MM.1S (cell line): ENCODE measurements around the gene WDPCP.

Experiments
- DNase-seq: peaks from one replicate; pipeline ENCODE4 v3.0.0-alpha.2; 2015
- H2AFZ ChIP-seq: fragments of 300-600 bp; sonication (generic); 2 replicates; pipeline ENCODE4 v1.6.0; 2016; ENCODE audit warnings: antibody characterized with exemption, low read length
- H3F3A ChIP-seq: fragments of 300-600 bp; sonication (generic); 2 replicates; pipeline ENCODE4 v1.6.1; 2016; ENCODE audit warnings: mild to moderate bottlenecking, antibody characterized with exemption, low read length, moderate library complexity, mixed read lengths; ENCODE audit not compliant: insufficient read depth
- H3K27ac ChIP-seq: fragments of 300-600 bp; sonication (generic); 2 replicates; pipeline ENCODE4 v1.5.1; 2016; ENCODE audit warnings: mild to moderate bottlenecking, low read length
- H3K27me3 ChIP-seq: fragments of 300-600 bp; sonication (generic); replicated peaks from 2 replicates; pipeline ENCODE4 v1.6.0; 2016; ENCODE audit warnings: low read length; ENCODE audit not compliant: insufficient read depth
- H3K36me3 ChIP-seq: fragments of 300-600 bp; sonication (generic); replicated peaks from 2 replicates; pipeline ENCODE4 v1.6.1; 2016; ENCODE audit warnings: mild to moderate bottlenecking, low read length, mixed read lengths; ENCODE audit not compliant: insufficient read depth
- H3K4me1 ChIP-seq: fragments of 300-600 bp; sonication (generic); 2 replicates; pipeline ENCODE4 v1.6.1; 2016; ENCODE audit warnings: low read length, mixed read lengths
- H3K4me2 ChIP-seq: fragments of 300-600 bp; sonication (generic); 2 replicates; pipeline ENCODE4 v1.6.0; 2016; ENCODE audit warnings: low read depth, low read length
- H3K4me3 ChIP-seq: fragments of 300-600 bp; sonication (generic); 2 replicates; pipeline ENCODE4 v1.5.1; 2016; ENCODE audit warnings: low read length, mixed read lengths
- H3K79me2 ChIP-seq: fragments of 300-600 bp; sonication (generic); 2 replicates; pipeline ENCODE4 v1.6.1; 2016; ENCODE audit warnings: mixed run types, low read length, mixed read lengths
- H3K9ac ChIP-seq: fragments of 300-600 bp; sonication (generic); 2 replicates; pipeline ENCODE4 v1.6.1; 2016; ENCODE audit warnings: low read length, mixed read lengths
- H3K9me2 ChIP-seq: fragments of 300-600 bp; sonication (generic); replicated peaks from 2 replicates; pipeline ENCODE4 v1.6.1; 2016; ENCODE audit warnings: mild to moderate bottlenecking, low read length, mixed read lengths; ENCODE audit not compliant: insufficient read depth
- H3K9me3 ChIP-seq: fragments of 300-600 bp; sonication (generic); replicated peaks from 2 replicates; pipeline ENCODE4 v1.6.1; 2016; ENCODE audit warnings: mild to moderate bottlenecking, low read length, mixed read lengths; ENCODE audit not compliant: insufficient read depth
- H4K20me1 ChIP-seq: fragments of 300-600 bp; sonication (generic); 2 replicates; pipeline ENCODE4 v1.6.1; 2016; ENCODE audit warnings: mild to moderate bottlenecking, low read length, moderate library complexity, mixed read lengths; ENCODE audit not compliant: insufficient read depth
- EZH2 ChIP-seq: fragments of 300-600 bp; sonication (generic); optimal IDR thresholded peaks from 2 replicates; pipeline ENCODE3; 2017; ENCODE audit warnings: low read depth, mild to moderate bottlenecking, antibody characterized with exemption, low read length, mixed read lengths
- EZH2phosphoT487 ChIP-seq: fragments of 300-600 bp; sonication (generic); IDR thresholded peaks from 2 replicates; pipeline ENCODE4 v1.6.1; 2018; ENCODE audit warnings: antibody characterized with exemption, low read length
- TF ChIP-seq, protein P1 (sequence below): fragments of 300-600 bp; sonication (generic); IDR thresholded peaks from 2 replicates; pipeline ENCODE4 v1.5.1; 2016; ENCODE audit warnings: antibody characterized with exemption, low read length, mixed read lengths

The WDPCP gene

DNA sequence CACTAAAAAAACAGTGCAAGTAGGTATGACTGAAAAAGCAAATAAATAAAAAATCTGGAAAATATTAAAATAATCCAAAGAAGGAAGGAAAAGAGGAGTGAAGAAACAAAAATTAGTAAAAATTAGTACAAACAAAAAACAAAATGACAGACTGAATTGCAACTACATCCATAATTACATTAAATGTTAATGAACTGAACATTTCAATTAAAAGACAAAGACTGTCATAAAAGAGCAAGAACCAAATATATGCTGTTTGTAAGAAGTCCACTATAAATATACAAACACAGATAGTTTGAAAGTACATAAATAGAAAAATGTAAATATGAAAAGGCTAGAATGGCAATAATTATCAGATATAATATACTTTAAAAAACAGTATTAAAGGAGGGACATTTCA lies 267.6 kb downstream of the WDPCP start:
- Histone ChIP-seq H3K9ac (no peak overlapping the region), H4K20me1 (no peaks in the 10 kb centered on the region), H3K9me2 (no peaks in the 10 kb centered on the region), H3K4me2 (no peak overlapping the region), H3K79me2 (no peaks in the 10 kb centered on the region), H2AFZ (no peak overlapping the region), H3K9me3 (no peaks in the 10 kb centered on the region), H3K27me3 (no peaks in the 10 kb centered on the region), H3K4me3 (no peak overlapping the region), H3K27ac (no peak overlapping the region), H3K4me1 (no peaks in the 10 kb centered on the region), H3K36me3 (no peaks in the 10 kb centered on the region), H3F3A (no peaks in the 10 kb centered on the region)
- DNase-seq, result no peak
- no peak for TF ChIP-seq EZH2
- TF ChIP-seq EZH2phosphoT487, result no peak
- TF ChIP-seq, protein P1, sequence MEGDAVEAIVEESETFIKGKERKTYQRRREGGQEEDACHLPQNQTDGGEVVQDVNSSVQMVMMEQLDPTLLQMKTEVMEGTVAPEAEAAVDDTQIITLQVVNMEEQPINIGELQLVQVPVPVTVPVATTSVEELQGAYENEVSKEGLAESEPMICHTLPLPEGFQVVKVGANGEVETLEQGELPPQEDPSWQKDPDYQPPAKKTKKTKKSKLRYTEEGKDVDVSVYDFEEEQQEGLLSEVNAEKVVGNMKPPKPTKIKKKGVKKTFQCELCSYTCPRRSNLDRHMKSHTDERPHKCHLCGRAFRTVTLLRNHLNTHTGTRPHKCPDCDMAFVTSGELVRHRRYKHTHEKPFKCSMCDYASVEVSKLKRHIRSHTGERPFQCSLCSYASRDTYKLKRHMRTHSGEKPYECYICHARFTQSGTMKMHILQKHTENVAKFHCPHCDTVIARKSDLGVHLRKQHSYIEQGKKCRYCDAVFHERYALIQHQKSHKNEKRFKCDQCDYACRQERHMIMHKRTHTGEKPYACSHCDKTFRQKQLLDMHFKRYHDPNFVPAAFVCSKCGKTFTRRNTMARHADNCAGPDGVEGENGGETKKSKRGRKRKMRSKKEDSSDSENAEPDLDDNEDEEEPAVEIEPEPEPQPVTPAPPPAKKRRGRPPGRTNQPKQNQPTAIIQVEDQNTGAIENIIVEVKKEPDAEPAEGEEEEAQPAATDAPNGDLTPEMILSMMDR, result no peak

DNA sequence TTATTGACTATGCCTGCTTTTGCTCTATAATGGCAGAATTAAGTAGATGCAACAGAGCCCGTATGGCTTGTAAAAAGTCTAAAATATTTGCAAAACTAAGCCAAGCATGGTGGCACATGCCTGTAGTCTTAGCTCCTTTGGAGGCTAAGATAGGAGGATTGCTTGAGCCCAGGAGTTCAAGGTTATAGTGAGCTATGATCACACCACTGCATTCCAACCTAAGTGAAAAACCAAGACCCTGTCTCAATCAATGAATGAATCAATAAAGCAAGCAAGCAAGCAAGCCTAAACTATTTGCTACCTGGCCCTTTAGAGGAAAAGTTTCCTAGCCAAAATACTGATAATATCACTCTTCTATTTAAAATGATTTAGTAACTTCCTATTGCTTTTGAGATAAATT lies 277.7 kb downstream of the WDPCP start:
- H3K4me2 ChIP-seq, result no peak overlapping the region
- no peak overlapping the region for H3K4me3 ChIP-seq
- DNase-seq, result no peak
- H2AFZ ChIP-seq, result no peak overlapping the region
- H4K20me1 ChIP-seq, result no peaks in the 10 kb centered on the region
- no peaks in the 10 kb centered on the region for H3K79me2 ChIP-seq
- H3K9me3 ChIP-seq, result no peaks in the 10 kb centered on the region
- H3K27ac ChIP-seq, result no peak overlapping the region
- no peaks in the 10 kb centered on the region for H3K4me1 ChIP-seq
- TF ChIP-seq, protein P1, result no peak
- TF ChIP-seq EZH2, result no peak
- no peak for TF ChIP-seq EZH2phosphoT487
- no peak overlapping the region for H3K9ac ChIP-seq
- no peaks in the 10 kb centered on the region for H3K27me3 ChIP-seq
- H3F3A ChIP-seq, result no peaks in the 10 kb centered on the region
- H3K9me2 ChIP-seq, result no peaks in the 10 kb centered on the region
- H3K36me3 ChIP-seq, result no peaks in the 10 kb centered on the region

DNA sequence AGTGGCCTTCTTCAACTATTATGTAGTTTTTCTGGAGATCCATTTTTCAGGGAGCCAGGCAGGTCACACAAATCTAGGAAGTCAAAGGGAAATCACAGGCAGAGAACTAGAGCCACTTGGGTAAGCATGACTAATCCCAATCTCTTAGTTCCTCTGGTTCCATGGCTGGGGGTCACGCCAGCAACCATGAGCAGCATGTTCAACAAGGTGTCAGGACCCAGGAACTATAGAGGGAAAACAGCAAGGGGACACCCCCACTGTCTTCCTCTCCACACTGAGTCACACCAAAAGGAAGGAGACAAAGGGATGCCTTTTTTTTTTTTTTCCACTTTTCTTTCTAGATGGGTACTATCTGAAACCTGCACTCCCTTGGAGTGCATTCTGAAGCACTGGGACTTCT lies 286.8 kb downstream of the WDPCP start:
- no peaks in the 10 kb centered on the region for H3K9me3 ChIP-seq
- H3K27ac ChIP-seq, result no peak overlapping the region
- H2AFZ ChIP-seq, result no peak overlapping the region
- H3K9me2 ChIP-seq, result no peaks in the 10 kb centered on the region
- no peak for DNase-seq
- H3K4me3 ChIP-seq, result no peak overlapping the region
- TF ChIP-seq EZH2 (no peak), EZH2phosphoT487 (no peak)
- TF ChIP-seq, protein P1, result no peak
- no peak overlapping the region for H3K9ac ChIP-seq
- no peaks in the 10 kb centered on the region for H4K20me1 ChIP-seq
- no peaks in the 10 kb centered on the region for H3K79me2 ChIP-seq
- no peak overlapping the region for H3K4me2 ChIP-seq
- H3K36me3 ChIP-seq, result no peaks in the 10 kb centered on the region
- no peaks in the 10 kb centered on the region for H3F3A ChIP-seq
- H3K4me1 ChIP-seq, result no peaks in the 10 kb centered on the region
- H3K27me3 ChIP-seq, result no peaks in the 10 kb centered on the region

GRCh38 chr2:63300835-63301234 lies 287.4 kb downstream of the WDPCP start:
- H3K79me2 ChIP-seq, result no peaks in the 10 kb centered on the region
- no peaks in the 10 kb centered on the region for H3K36me3 ChIP-seq
- TF ChIP-seq, protein P1, result peak; percentile 29
- TF ChIP-seq EZH2phosphoT487 (no peak), EZH2 (no peak)
- no peaks in the 10 kb centered on the region for H4K20me1 ChIP-seq
- H3K4me2 ChIP-seq, result no peak overlapping the region
- no peak overlapping the region for H2AFZ ChIP-seq
- H3K4me1 ChIP-seq, result no peaks in the 10 kb centered on the region
- H3K9ac ChIP-seq, result no peak overlapping the region
- no peak overlapping the region for H3K27ac ChIP-seq
- H3K4me3 ChIP-seq, result no peak overlapping the region
- H3K9me3 ChIP-seq, result no peaks in the 10 kb centered on the region
- DNase-seq, result peak; percentile 50
- no peaks in the 10 kb centered on the region for H3F3A ChIP-seq
- H3K27me3 ChIP-seq, result no peaks in the 10 kb centered on the region
- H3K9me2 ChIP-seq, result no peaks in the 10 kb centered on the region
